GM19193 (cell line): ENCODE measurements around the gene GPR107.

Experiments used
- POLR2A ChIP-seq: IDR thresholded peaks from 4 replicates; pipeline ENCODE4 v1.6.1; 2011; ENCODE audit not compliant: insufficient read depth, insufficient read length; ENCODE audit errors: extremely low read depth

GPR107 gene

GRCh38 chr9:130072515-130073235, 19.0 kb downstream of the GPR107 start:
- no peak for TF ChIP-seq POLR2A

DNA sequence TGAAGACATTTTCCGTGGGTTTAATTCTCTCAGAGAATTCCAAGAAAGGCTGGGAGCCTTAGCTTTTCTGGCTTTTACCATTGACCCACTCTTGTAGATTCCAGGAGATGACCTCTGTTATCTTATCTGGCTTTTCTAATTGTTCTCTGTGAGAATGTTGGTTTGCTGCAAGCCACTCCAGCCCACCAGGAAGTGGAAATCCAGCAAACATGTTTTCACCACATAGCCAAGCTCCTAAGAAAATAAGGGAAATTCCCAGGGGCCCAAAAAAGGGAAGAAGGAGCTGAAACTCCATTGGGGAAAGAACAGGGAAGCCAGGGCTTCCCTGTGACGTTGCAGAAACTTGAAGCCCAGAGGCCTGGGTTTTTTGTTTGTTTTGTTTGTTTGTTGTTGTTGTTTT, 19.7 kb downstream of the GPR107 start:
- TF ChIP-seq POLR2A, result no peak

DNA sequence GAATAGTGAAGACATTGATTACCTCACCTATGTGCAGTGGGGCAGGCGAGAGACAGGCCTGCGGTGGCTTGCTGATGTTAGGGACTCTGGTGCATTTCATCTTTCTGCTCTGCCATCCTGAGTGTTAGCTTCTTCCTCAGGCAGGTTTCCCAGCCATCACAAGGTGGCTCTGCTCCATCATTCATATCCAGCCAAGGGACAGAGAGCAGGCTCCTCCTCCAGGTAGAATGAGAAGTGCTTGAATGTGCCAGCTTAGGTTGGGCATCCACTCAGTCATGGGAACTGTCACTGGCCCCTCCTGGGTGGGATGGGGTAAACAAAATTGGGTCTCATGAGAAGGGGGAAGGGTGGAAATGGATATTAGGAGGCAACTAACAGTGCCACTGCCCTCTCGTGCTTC, 24.8 kb downstream of the GPR107 start:
- TF ChIP-seq POLR2A, result no peak

DNA sequence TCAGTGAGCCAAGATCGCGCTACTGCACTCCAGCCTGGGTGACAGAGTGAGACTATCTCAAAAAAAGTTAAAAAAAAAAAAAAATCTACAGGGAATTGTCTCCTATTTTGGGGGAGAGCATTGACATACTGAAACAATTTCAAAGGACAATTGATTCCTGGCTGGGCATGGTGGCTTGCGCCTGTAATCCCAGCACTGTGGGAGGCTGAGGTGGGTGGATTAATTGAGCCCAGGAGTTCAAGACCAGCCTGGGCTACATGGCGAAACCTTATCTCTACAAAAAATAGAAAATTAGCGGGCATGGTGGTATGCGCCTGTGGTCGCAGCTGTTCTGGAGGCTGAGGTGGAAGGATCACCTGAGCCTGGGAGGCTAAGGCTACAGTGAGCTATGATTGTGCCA, 30.6 kb downstream of the GPR107 start:
- TF ChIP-seq POLR2A, result no peak

DNA sequence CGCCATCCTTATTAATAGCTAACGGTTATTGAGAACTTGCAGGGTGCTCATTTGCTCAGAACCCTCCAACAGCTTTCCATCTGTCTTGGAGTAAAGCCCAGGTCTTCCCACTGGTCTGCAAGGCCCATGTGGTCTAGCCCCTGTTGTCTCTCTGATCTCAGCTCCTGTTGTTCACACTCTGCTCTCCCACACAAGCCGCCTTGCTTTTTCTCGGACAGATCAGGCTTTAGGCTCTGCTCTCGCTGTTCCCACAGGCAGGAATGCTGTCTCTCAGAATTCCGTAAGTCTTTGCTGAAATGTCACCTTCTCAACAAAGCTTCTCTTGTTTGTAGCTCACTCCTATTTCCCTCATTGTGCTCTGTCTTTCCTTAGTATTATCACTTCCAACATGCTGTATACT, 34.3 kb downstream of the GPR107 start:
- no peak for TF ChIP-seq POLR2A

GRCh38 chr9:130089141-130089540, 35.4 kb downstream of the GPR107 start:
- no peak for TF ChIP-seq POLR2A

GRCh38 chr9:130090915-130091314, 37.2 kb downstream of the GPR107 start:
- TF ChIP-seq POLR2A, result no peak

- no peak for TF ChIP-seq POLR2A
Measured at GRCh38 chr9:130092910-130093309, 39.2 kb downstream of the GPR107 start.

- TF ChIP-seq POLR2A, result no peak
Measured at GRCh38 chr9:130095872-130096271, 42.2 kb downstream of the GPR107 start.

DNA sequence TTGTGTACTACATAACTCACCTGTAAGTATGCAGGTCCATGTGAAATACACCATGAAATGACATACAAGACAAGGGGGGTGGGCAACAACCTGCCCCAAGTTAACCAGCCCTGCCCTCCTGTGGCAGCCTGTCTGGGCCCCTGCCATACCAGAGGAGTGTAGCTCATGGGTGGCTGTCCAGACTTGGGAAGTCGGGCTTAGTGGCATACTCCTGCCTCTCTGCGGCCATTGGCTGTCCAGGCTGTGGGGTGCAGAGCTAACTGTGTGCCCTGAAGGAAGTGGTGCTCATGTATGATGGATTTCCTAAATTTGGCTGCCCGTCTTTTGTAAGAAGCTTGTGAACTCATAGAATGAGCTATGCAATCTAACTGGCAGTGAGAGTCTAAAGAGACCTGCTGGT, 47.0 kb downstream of the GPR107 start:
- TF ChIP-seq POLR2A, result no peak

DNA sequence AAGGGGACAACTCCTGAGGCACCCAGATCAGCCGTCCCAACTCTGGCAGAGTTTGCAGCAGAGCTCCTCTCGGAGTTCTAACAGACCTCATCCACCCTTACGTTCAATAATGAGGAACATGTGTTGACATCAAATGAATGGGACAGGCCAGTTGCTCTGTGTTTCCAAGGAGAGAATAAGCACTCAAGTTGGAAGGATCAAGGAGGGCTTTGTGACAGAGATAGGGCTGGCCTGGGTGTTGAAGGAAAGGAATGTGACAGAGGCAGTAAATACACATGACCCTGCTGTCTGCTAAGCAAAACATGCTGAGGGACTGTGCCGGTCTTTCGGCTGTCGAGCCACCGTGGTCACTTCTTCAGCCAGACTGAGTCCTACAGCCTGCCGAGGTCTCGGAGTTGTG, 48.2 kb downstream of the GPR107 start:
- TF ChIP-seq POLR2A, result no peak

GRCh38 chr9:130104491-130105193, 50.9 kb downstream of the GPR107 start:
- TF ChIP-seq POLR2A, result no peak

DNA sequence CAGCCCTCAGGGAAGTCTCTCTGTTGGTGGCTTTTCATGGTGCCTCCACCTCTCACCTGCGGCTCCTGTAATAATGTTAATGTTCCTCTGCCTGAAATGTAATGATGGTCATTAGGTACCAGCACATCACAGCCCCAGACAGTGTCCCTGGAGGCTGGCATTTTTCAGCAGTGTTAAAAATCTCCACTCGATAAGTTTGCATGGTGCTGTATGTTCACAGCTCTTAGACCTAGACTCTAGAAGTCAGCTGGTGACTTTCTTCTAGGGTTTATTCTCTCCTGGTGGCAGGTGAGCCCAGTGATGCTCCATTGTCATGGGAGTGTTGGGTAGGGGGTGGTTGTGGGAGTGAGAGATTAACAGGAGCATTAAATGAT, 53.1 kb downstream of the GPR107 start:
- no peak for TF ChIP-seq POLR2A

- TF ChIP-seq POLR2A, result no peak
Measured at GRCh38 chr9:130107234-130107861, 53.6 kb downstream of the GPR107 start.

DNA sequence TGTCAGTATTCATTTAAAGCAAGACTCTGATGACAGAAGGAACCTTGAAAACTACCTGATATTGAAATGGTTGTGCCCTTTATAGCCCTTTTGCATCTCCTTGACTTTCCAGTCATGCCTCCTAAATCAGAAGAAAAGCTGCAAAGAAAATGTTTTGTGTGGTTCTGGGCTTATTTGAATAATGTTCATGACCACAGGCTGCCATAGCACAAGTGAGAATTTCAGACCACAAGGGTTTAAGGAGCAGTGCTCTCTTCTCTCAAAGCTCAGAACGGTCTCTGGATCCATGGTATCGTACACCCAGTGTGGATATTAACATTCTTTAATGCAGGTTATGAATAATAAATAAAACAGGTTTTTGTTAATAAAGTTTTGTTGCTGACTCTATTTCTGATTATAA, 54.2 kb downstream of the GPR107 start:
- no peak for TF ChIP-seq POLR2A

DNA sequence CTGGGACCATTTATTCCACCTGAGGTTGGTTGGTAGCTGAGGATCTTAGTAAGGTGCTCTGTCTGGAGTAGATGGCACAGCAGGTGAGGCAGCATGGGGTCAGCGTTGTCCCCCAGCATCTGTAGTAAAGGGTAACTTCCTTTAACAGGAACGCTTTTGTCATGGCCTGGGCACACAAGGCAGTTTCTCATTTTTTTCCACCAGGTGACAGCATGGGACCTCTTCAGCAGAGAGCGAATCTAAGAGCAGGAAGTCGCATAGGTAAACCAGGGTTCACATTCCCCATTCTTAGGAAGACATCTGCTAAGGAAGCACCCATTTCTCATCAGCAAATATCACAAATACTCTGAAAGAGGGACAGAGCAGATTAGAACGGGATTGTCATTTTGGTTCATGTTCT, 56.5 kb downstream of the GPR107 start:
- no peak for TF ChIP-seq POLR2A
